WERI-Rb-1 (cell line): Measurements from ENCODE around the gene CBX1.

ENCODE experiments used
- DNase-seq: peaks from one replicate; pipeline ENCODE4 v3.0.0-alpha.2; 2020
- H3K27ac ChIP-seq: fragments of 250-450 bp; sonication (Bioruptor Pico); 2 replicates; pipeline ENCODE4 v1.5.1; 2020; ENCODE audit warnings: mild to moderate bottlenecking, moderate library complexity
- H3K27me3 ChIP-seq: fragments of 250-450 bp; sonication (Bioruptor Pico); 2 replicates; pipeline ENCODE4 v1.5.1; 2021; ENCODE audit warnings: mild to moderate bottlenecking, low read depth, moderate library complexity; ENCODE audit not compliant: insufficient read depth, severe bottlenecking
- H3K36me3 ChIP-seq: fragments of 250-450 bp; sonication (Bioruptor Pico); 2 replicates; pipeline ENCODE4 v1.5.1; 2020; ENCODE audit warnings: mild to moderate bottlenecking, moderate library complexity
- H3K4me3 ChIP-seq: 2 replicates; pipeline ENCODE4 v1.5.1; 2011; ENCODE audit warnings: low read depth, mild to moderate bottlenecking, control low read depth, low read length
- H3K9me3 ChIP-seq: fragments of 250-450 bp; sonication (Bioruptor Pico); 2 replicates; pipeline ENCODE4 v1.5.1; 2021; ENCODE audit warnings: mild to moderate bottlenecking, moderate library complexity; ENCODE audit not compliant: severe bottlenecking
- TF ChIP-seq, protein P1 (sequence below): IDR thresholded peaks from 2 replicates; pipeline ENCODE4 v1.5.1; 2011; ENCODE audit warnings: low read depth, mild to moderate bottlenecking, control low read depth, inconsistent platforms, low read length

Gene CBX1

GRCh38 chr17:48127371-48128051, 26.2 kb upstream of the CBX1 start:
- Histone ChIP-seq H3K27me3 (no peaks in the 10 kb centered on the region), H3K27ac (peak overlapping the region; percentile 14; the same call in 1 of the 2 replicates), H3K36me3 (peaks cover 19% of the 10 kb centered on the region), H3K4me3 (no peak overlapping the region), H3K9me3 (no peaks in the 10 kb centered on the region)
- peak; percentile 35 for DNase-seq
- TF ChIP-seq, protein P1, sequence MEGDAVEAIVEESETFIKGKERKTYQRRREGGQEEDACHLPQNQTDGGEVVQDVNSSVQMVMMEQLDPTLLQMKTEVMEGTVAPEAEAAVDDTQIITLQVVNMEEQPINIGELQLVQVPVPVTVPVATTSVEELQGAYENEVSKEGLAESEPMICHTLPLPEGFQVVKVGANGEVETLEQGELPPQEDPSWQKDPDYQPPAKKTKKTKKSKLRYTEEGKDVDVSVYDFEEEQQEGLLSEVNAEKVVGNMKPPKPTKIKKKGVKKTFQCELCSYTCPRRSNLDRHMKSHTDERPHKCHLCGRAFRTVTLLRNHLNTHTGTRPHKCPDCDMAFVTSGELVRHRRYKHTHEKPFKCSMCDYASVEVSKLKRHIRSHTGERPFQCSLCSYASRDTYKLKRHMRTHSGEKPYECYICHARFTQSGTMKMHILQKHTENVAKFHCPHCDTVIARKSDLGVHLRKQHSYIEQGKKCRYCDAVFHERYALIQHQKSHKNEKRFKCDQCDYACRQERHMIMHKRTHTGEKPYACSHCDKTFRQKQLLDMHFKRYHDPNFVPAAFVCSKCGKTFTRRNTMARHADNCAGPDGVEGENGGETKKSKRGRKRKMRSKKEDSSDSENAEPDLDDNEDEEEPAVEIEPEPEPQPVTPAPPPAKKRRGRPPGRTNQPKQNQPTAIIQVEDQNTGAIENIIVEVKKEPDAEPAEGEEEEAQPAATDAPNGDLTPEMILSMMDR: no peak

DNA sequence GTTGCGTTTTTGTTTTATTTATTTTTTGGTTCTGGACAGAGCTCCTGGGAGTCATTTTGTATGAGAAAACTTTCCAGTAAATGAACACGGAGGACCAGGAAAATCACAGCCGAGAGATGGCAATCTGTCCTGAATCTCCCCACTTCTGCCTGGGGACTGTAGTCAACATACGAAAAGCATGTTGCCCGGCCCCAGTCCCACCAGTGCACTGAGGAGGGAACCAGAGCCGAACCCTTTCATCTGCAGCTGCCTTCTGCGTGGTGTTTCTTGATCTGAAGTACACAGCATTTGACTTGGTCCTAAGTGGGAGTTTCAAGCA, 25.2 kb upstream of the CBX1 start:
- TF ChIP-seq, protein P1: no peak
- H3K27me3 ChIP-seq: no peaks in the 10 kb centered on the region
- no peak for DNase-seq
- peak overlapping the region; percentile 14; the same call in 1 of the 2 replicates for H3K27ac ChIP-seq
- no peaks in the 10 kb centered on the region for H3K9me3 ChIP-seq
- no peak overlapping the region for H3K4me3 ChIP-seq
- peaks cover 30% of the 10 kb centered on the region for H3K36me3 ChIP-seq

GRCh38 chr17:48125829-48126531, 24.7 kb upstream of the CBX1 start:
- TF ChIP-seq, protein P1: no peak
- Histone ChIP-seq H3K4me3 (no peak overlapping the region), H3K27me3 (no peaks in the 10 kb centered on the region), H3K36me3 (peaks cover 35% of the 10 kb centered on the region), H3K9me3 (no peaks in the 10 kb centered on the region), H3K27ac (peak overlapping the region; percentile 31)
- peak; percentile 20 for DNase-seq

GRCh38 chr17:48123776-48124388, 22.6 kb upstream of the CBX1 start:
- TF ChIP-seq, protein P1: no peak
- Histone ChIP-seq H3K4me3 (no peak overlapping the region), H3K27me3 (no peaks in the 10 kb centered on the region), H3K27ac (no peak overlapping the region), H3K36me3 (peaks cover 48% of the 10 kb centered on the region), H3K9me3 (no peaks in the 10 kb centered on the region)
- DNase-seq: no peak

DNA sequence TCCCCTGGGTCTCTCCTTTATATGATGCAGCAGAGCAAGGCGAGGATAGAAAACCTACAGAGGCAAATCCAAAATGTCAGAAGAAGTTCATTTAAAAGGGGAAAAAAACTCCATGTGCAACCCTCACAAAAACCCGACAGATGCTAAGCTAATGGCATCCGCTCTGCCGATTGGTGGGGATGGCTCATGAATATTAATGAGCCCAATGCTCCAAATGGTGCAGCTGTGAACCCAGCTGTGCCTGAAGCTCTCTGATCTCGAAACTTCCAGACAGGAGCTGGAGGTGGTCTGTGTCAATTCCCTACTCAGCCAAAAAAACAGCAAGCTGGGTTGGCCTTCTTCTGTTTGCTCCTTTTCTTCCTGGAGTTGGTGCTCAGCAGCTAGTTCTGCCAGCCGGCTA, 21.8 kb upstream of the CBX1 start:
- Histone ChIP-seq H3K36me3 (peaks cover 56% of the 10 kb centered on the region), H3K27ac (no peak overlapping the region), H3K4me3 (no peak overlapping the region), H3K27me3 (no peaks in the 10 kb centered on the region), H3K9me3 (no peaks in the 10 kb centered on the region)
- DNase-seq: no peak
- TF ChIP-seq, protein P1: no peak
